Endodermal cell (in vitro differentiated cells): Measurements from ENCODE around the gene KCNAB3. TPM values are rescaled to one million over a fixed set of nuclear protein-coding genes. Genes with fewer than 3 reads are reported as not detected.

Source experiments
- DNase-seq: peaks from one replicate; pipeline ENCODE4 v3.0.0-alpha.2; 2017
- H3K27ac ChIP-seq: 2 replicates; pipeline ENCODE4 v1.5.1; 2013; ENCODE audit warnings: mild to moderate bottlenecking, low read depth, low read length, moderate library complexity
- H3K27me3 ChIP-seq: 2 replicates; pipeline ENCODE4 v1.6.1; 2013; ENCODE audit warnings: mild to moderate bottlenecking, low read length, moderate library complexity; ENCODE audit not compliant: insufficient read depth, control insufficient read depth, poor library complexity, severe bottlenecking
- H3K36me3 ChIP-seq: 2 replicates; pipeline ENCODE4 v1.7.0; 2013; ENCODE audit warnings: mild to moderate bottlenecking, low read length, moderate library complexity; ENCODE audit not compliant: control insufficient read depth, insufficient read depth
- H3K4me1 ChIP-seq: one replicate; pipeline ENCODE4 v1.7.0; 2013; ENCODE audit warnings: low read length; ENCODE audit not compliant: control insufficient read depth, insufficient read depth
- H3K4me3 ChIP-seq: 2 replicates; pipeline ENCODE4 v1.5.1; 2013; ENCODE audit warnings: mild to moderate bottlenecking, low read length, moderate library complexity
- H3K9ac ChIP-seq: 2 replicates; pipeline ENCODE4 v1.6.1; 2013; ENCODE audit warnings: mild to moderate bottlenecking, low read length, moderate library complexity; ENCODE audit not compliant: poor library complexity, severe bottlenecking; ENCODE audit errors: extremely low read depth
- H3K9me3 ChIP-seq: 2 replicates; pipeline ENCODE4 v1.6.1; 2013; ENCODE audit warnings: mild to moderate bottlenecking, low read length, moderate library complexity; ENCODE audit not compliant: control insufficient read depth
- H3K27ac Mint-ChIP-seq: 2 replicates; pipeline ENCODE4 v1.8.0; 2020; ENCODE audit warnings: mixed read lengths
- H3K27me3 Mint-ChIP-seq: 2 replicates; pipeline ENCODE4 v1.8.0; 2021; ENCODE audit warnings: mild to moderate bottlenecking, mixed read lengths; ENCODE audit not compliant: insufficient read depth
- H3K36me3 Mint-ChIP-seq: 2 replicates; pipeline ENCODE4 v1.8.0; 2020; ENCODE audit warnings: low read depth, mixed read lengths
- H3K4me1 Mint-ChIP-seq: 2 replicates; pipeline ENCODE4 v1.8.0; 2020; ENCODE audit warnings: mixed read lengths
- H3K4me3 Mint-ChIP-seq: 2 replicates; pipeline ENCODE4 v1.8.0; 2020; ENCODE audit warnings: mild to moderate bottlenecking, moderate library complexity, mixed read lengths
- H3K9me3 Mint-ChIP-seq: 2 replicates; pipeline ENCODE4 v1.8.0; 2020; ENCODE audit warnings: mild to moderate bottlenecking, mixed read lengths
- whole genome bisulfite sequencing, 2 experiments: methylation state at CpG; one replicate each; pipeline versions ENCODE4 v1.1.5 to v1.1.7; 2013; ENCODE audit warnings: missing lambda C conversion rate in 2 of 2, mixed read lengths in 1 of 2; ENCODE audit not compliant: insufficient coverage in 1 of 2, insufficient read length in 1 of 2; 5-methylcytosine and 5-hydroxymethylcytosine counted together
- total RNA-seq, 2 donors: library from RNA; stranded (reverse); fragmentation: NEBNext Ultra II Directional in 1 of 2; extraction: Animal tissue kit (Norgen Biotek cat#: 25700) in 1 of 2; gene quantifications; 2 replicates in 1 of 2; 3 replicates in 1 of 2; pipeline ENCODE4 v1.2.1, GENCODE V29; 2021
- TF ChIP-seq, protein P1 (sequence below): fragments of 200-600 bp; sonication (generic); conservative IDR thresholded peaks from 2 replicates; pipeline ENCODE4 v1.5.0; 2021; ENCODE audit warnings: antibody characterized with exemption, mild to moderate bottlenecking

KCNAB3 gene
- total RNA-seq, 2 donors from 2014 or later, result 4.0 to 6.5 TPM

DNA sequence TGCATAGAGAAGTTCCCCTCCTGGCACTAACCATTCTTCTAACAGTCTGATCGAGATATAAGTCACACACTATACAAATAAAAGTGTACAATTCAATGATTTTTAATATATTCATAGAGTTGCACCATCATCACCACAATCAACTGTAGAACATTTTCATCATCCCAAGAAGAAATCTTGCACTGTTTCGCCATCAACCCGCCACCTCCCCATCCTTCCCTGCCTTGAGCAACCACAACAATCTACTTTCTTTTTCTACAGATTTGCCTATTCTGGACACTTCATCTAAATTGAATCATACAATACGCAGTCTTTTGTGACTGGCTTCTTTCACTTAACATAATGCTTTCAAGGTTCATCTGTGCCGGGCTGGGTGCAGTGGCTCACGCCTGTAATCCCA is 39.8 kb upstream of the KCNAB3 start:
- Histone ChIP-seq H3K4me3 (no peak overlapping the region), H3K4me1 (no peaks in the 10 kb centered on the region), H3K36me3 (no peaks in the 10 kb centered on the region), H3K9ac (no peak overlapping the region), H3K27ac (no peak overlapping the region), H3K9me3 (peaks cover 11% of the 10 kb centered on the region), H3K27me3 (no peaks in the 10 kb centered on the region)
- H3K36me3 Mint-ChIP-seq, result peaks cover 5% of the 10 kb centered on the region
- H3K27ac Mint-ChIP-seq, result no peak overlapping the region
- peaks cover 10% of the 10 kb centered on the region for H3K4me1 Mint-ChIP-seq
- H3K4me3 Mint-ChIP-seq, result no peak overlapping the region
- no peaks in the 10 kb centered on the region for H3K27me3 Mint-ChIP-seq
- TF ChIP-seq, protein P1, sequence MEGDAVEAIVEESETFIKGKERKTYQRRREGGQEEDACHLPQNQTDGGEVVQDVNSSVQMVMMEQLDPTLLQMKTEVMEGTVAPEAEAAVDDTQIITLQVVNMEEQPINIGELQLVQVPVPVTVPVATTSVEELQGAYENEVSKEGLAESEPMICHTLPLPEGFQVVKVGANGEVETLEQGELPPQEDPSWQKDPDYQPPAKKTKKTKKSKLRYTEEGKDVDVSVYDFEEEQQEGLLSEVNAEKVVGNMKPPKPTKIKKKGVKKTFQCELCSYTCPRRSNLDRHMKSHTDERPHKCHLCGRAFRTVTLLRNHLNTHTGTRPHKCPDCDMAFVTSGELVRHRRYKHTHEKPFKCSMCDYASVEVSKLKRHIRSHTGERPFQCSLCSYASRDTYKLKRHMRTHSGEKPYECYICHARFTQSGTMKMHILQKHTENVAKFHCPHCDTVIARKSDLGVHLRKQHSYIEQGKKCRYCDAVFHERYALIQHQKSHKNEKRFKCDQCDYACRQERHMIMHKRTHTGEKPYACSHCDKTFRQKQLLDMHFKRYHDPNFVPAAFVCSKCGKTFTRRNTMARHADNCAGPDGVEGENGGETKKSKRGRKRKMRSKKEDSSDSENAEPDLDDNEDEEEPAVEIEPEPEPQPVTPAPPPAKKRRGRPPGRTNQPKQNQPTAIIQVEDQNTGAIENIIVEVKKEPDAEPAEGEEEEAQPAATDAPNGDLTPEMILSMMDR, result no peak
- peaks cover 16% of the 10 kb centered on the region for H3K9me3 Mint-ChIP-seq
- 93 to 96% methylated on average over 3 to 6 of the region's 6 CpGs for WGBS, 2 experiments
- DNase-seq, result no peak

DNA sequence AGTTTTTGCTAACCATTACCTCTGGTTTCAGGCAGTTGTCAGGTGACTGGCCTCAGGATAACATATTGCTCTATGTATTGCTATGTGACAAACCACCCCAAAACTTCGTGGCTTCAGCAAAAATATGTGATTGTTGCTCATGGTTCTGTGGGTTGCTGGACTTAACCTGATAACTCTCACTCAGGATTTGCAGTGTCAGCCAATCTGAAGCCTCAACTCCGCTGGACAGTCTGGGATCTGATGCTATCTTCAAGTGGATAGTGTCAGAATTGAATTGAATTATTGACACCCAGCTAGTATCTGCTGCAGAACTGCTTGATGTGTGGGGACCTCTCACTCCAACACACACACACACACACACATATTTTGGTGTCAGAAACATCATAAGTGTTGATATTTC is 38.1 kb upstream of the KCNAB3 start:
- H3K4me3 ChIP-seq, result no peak overlapping the region
- Mint-ChIP-seq H3K27ac (no peak overlapping the region), H3K9me3 (peaks cover 5% of the 10 kb centered on the region), H3K36me3 (peaks cover 4% of the 10 kb centered on the region), H3K4me3 (no peak overlapping the region), H3K27me3 (no peaks in the 10 kb centered on the region), H3K4me1 (peaks cover 10% of the 10 kb centered on the region)
- DNase-seq, result no peak
- TF ChIP-seq, protein P1, result no peak
- no peak overlapping the region for H3K27ac ChIP-seq
- WGBS, 2 experiments, result 71 to 80% methylated on average over 1 to 2 of the region's 2 CpGs
- no peak overlapping the region for H3K9ac ChIP-seq
- H3K9me3 ChIP-seq, result no peaks in the 10 kb centered on the region
- H3K4me1 ChIP-seq, result no peaks in the 10 kb centered on the region
- no peaks in the 10 kb centered on the region for H3K27me3 ChIP-seq
- H3K36me3 ChIP-seq, result no peaks in the 10 kb centered on the region

DNA sequence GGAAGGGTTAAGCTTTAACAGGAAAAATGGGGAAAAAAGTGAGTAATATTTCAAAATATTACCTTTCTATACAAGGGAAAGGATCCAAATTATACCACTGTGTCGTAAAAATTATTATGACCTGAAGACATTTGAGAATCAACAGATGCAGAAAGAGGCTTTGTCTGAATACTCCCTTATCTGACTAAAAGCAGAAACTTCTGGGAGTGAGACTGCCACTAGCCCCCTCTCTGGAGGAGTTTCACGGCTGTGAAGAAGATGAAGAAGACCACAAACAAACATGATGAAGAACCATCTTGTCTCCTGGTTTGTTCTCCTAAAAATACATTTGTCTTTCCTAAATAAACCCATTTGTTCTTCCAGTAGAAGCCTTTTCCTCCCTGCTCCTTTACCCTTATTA is 31.8 kb upstream of the KCNAB3 start:
- peaks cover 2% of the 10 kb centered on the region for H3K4me1 Mint-ChIP-seq
- H3K27ac ChIP-seq, result no peak overlapping the region
- H3K27me3 ChIP-seq, result no peaks in the 10 kb centered on the region
- TF ChIP-seq, protein P1, result no peak
- H3K4me3 ChIP-seq, result no peak overlapping the region
- no peaks in the 10 kb centered on the region for H3K9me3 Mint-ChIP-seq
- H3K27ac Mint-ChIP-seq, result no peak overlapping the region
- WGBS, 2 experiments, result 92% methylated on average over 2 of the region's 2 CpGs; no CpG with 5 or more reads in 1 of the 2 experiments
- H3K27me3 Mint-ChIP-seq, result no peaks in the 10 kb centered on the region
- H3K36me3 ChIP-seq, result no peaks in the 10 kb centered on the region
- H3K36me3 Mint-ChIP-seq, result no peaks in the 10 kb centered on the region
- H3K9me3 ChIP-seq, result no peaks in the 10 kb centered on the region
- no peaks in the 10 kb centered on the region for H3K4me1 ChIP-seq
- no peak for DNase-seq
- H3K4me3 Mint-ChIP-seq, result no peak overlapping the region
- H3K9ac ChIP-seq, result no peak overlapping the region
